NK-92 (cell line): Measurements from ENCODE around the gene CACNA2D3.

Experiments used
- DNase-seq: peaks from one replicate; lab custom pipeline; 2025; ENCODE audit not compliant: unreplicated experiment; lab: John Stamatoyannopoulos, UW

CACNA2D3 gene

DNA sequence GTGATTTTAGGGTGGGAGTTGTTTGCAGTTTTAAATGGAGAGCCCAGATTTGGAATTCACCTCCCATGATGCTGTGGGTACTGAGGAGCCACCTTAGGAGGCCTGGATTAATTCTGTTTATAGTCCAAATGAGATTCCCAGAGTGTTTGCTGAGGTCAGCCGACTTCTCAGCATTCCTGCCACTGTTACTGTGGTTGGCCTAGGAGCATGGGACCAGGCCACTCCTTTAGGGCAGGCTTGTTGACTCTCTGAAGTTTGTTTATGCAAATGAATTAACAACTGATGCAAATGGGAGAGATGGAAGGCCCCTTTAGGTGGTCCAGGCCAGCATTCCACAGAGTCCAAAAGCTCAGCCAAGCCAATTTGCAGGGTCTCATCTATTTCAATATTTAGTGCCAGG lies 46.1 kb downstream of the CACNA2D3 start:
- no peak for DNase-seq

DNA sequence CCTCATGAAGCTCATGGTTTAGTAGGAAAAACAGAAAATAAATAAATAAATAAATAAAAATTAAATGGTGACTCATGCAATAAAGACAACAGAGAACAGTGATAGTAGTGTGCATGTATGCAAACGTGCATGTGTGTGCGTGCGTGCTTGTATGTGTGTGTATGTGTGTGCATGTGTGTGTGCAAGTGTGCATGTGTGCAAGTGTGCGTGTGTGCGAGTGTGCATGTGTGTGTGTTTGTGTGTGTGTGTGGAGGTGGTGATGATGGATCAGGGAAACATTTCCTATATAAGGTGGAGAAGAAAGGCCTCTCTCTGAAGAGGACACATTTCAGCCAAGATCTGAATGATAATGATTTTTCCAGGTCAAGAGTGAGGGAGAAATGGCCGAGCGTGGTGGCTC lies 47.2 kb downstream of the CACNA2D3 start:
- no peak for DNase-seq

DNA sequence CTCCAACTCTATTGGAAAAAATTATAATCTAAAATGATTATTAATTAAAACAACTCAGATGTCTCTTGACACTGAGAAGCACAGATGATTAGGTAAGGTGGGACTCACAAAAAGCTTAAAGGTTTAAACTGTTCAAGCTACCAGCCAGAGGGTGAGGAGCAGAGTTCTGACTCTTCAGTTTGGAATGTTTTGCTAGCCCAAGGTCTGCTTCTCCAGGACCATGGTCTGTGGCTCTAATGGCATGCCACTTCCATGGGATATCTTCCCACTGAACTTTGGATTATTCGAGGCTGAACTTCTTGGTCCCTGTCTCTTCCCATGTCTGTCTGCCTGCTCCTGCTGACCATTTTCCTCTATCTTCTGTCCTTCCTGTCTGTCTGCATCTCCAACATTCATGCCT lies 49.2 kb downstream of the CACNA2D3 start:
- DNase-seq = no peak

DNA sequence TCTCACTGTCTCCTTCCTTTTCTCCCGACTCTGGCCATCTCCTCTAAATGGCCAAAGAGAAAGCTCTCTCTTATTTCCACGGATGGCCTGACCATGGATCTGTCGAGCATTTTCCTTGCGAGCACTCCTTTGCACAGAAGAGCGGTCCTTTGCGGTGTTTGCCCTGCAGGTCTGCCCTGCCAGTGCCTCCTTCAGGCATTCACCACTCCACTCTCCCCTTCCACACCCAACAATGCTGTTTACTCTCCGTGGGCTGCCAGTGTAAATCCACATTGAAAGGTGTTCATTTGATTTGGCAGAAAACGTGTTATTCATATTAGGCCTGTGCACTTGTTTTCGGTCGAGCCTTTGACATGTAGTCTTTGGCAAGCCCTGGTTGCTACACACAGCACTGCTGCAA lies 49.6 kb downstream of the CACNA2D3 start:
- DNase-seq = no peak

DNA sequence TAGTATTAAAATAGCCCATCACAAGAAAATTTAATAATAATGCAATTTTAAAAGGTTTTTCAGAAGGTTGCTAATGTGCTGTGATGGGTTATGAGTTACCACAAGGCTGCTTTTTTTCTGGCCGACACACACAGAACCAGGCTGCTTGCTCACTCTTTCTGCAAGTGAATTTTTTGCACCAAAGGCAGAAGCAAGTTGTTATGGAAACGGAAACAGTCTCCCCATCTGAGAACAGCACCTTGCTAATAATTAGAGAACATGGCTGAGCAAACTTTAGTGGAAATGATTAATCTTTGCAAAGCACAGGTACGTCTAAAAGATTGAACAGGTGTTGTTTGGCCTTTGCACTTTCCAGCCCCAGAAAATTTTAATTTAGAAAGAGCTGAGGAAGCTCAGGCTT lies 51.0 kb downstream of the CACNA2D3 start:
- DNase-seq = no peak

DNA sequence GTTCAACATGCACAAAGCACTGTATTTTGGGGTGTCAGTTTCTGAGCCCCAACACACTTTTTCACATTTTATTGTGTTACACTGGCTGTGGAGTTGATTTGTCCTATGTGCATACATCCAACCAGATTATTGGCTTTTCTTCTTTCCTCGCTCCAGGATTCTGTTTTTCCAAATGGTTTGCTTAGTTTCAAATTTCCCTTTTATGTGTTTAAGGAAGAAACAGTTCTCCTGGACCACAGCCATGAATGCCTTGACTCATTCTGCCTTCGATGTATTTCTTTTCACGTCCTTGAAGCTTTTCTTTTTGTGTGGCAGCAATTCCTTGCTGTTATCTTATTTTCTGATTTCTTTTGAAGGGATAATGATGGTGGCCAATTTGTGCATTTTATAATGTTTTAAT lies 53.8 kb downstream of the CACNA2D3 start:
- no peak for DNase-seq

DNA sequence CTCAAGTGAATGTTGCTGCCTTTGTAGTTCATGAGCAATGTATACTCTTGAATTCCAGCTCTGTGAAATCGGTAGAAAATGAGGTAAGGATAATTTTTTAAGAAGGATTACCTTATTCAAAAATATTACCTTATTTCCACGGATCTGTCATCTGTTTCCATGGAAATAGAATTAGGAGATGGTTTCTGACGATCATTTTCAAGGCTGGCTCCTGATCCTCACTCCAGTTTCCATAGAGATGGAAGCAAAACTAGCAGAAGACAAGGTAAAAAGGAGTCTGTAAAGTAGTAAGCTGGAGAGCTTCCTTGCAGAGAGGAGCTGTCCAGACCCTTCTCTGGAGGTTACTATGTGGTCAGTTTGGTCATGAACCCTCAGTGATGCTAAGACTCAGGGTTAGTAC lies 55.5 kb downstream of the CACNA2D3 start:
- DNase-seq = no peak

DNA sequence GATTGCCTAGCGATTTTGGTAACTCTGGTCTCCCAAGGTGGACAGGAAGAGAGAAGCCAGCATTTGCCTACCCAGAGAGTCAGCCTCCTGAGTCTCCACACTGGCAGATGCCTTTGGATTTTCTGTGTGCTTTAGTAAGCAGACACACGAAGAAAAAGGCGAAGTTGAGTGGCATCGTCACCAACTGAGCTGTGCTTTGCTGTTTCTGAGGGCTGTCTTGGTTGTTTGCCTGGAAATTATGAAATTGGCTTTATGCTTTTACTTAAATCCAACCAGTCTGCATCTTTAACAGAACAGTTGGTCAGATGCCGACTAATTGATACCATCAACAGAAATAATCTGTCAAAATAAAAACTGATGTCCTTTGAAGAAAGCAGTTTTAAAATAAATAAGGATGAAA lies 56.0 kb downstream of the CACNA2D3 start:
- no peak for DNase-seq

DNA sequence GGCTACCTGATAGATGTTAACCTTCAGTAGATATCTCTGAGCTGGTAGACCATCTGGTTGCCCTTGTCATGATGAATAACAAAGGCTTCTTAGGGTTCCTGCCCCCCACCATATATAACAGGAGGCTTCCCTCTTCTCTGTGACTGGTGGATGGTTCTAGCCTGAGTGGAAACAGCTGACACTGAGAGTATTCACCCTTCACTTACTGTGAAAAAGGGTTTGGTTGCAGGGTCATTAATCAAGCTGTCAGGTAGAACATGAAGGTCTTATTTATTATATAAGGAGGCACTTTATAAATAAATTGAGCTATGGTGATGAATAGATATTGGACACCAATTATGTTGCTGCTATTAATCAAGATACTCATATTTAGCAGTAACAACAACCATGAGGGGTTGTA lies 58.6 kb downstream of the CACNA2D3 start:
- DNase-seq = no peak

DNA sequence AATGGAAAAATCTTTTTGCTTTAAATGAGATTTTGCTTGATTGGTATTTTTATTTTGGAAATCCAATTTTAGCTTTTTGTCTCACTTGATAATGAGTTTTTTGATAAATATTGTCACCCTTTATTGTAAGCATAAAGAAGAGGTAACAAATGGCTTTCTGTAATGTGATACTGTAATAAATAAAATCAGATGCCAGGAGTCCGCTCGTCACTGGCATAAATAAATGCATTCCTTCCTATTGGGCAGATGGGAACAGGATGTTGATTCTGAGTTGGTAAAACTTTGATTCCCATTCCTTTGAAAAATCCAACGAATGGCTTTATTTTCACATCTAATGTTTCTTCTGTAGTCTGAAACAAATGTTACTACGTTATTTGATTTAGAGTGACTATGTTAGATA lies 59.9 kb downstream of the CACNA2D3 start:
- no peak for DNase-seq

DNA sequence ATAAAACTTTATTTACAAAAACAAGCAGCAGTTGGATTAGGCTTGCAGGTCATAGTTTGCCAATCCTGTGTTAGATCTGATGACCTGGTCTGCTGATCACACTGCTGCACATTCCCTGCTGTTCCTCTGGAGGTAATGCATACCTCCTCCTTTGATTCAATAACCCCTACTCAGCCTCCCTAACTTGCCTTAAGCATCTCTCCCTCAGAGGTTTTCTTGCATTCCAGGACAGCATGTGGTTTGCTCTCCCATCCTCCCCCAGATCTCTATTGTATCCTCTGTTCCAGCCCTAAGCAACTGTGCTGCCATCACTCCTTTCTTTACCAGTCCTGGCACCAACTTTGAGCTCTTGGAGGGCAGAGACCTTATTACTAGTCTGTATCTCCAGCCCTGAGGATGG lies 63.4 kb downstream of the CACNA2D3 start:
- no peak for DNase-seq

DNA sequence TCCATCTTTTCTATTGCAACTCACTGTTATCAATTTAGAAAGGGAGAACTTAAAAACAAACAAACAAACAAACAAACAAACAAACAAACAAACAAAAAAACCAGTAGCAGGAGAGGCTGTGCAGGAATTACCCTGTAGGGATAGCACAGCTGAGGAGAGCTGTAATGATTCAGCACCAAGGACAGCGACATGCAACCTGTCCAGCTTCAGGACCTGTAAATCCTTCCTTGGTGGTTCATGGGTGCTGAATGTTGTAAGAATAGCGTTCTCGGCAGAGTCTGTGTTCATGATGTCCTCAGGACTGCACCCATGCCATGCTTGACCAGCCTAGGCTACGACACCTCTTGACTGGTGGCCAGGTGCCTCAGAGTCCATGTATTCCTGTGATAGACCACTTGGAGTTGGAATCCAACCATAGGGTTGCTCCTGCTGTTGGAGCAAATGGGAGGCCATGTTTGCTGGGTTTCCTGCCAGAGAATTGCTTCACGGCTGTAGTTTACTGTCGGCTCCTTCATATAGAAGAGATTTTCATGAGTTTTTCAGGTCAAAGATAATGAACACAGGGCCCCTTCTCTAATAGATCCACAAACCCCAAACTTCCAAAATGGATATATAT lies 65.9 kb downstream of the CACNA2D3 start:
- DNase-seq = no peak

DNA sequence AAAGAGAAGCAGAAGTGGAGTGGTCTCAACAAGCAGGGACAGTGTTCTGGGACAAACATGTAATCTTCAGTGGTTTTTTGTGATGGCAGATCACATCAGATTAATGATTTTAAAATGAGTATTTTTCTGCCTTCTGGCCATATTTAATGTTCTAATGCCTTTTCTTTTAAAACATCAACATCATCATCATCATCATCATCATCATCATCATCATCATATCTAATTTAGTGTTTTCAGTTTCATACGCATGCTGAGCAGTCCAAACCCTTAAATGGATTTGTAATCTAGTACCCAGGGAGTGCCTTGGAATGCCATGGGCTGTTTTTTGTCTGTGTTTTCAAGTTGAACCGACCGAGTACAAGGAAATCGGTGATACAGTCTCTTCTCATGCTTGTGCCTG lies 68.9 kb downstream of the CACNA2D3 start:
- no peak for DNase-seq

DNA sequence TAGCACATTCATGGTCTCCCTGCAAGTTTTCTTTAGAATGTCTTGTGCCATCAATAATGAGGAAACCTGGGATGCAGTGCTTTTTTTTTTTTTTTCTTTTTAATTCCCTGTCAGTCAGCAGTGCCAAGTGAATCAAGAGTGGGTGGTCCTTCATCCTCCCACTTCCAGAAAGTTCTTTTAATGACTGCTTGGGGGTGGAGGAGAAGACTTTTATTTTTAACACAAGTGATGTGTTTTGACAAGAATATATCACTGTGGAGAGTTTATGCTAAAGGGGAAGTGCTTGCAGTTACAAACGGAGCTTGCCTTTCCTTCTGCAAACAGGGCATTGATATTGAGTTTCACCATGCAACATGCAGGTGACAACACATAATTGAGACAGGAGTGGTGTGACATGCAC lies 69.7 kb downstream of the CACNA2D3 start:
- DNase-seq = no peak

DNA sequence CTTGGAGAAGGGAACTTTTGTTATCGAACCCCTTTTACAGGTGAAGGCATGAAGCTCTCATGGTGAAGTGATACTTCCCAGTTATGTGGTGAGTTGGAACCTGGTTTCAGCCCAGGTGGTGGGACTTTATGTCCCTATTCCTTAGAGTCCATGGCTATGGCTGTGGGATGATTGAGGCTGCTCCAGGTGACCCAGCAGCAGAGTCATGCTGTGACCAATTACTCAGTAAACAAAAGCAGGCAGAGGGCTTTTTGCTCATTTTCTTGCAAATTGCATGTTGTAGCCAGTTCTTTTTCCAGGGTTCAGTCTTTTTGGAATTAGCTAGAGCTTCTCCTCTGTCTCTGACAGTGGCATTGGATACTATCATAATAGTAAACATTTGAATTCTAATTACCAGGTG lies 70.7 kb downstream of the CACNA2D3 start:
- DNase-seq = no peak

DNA sequence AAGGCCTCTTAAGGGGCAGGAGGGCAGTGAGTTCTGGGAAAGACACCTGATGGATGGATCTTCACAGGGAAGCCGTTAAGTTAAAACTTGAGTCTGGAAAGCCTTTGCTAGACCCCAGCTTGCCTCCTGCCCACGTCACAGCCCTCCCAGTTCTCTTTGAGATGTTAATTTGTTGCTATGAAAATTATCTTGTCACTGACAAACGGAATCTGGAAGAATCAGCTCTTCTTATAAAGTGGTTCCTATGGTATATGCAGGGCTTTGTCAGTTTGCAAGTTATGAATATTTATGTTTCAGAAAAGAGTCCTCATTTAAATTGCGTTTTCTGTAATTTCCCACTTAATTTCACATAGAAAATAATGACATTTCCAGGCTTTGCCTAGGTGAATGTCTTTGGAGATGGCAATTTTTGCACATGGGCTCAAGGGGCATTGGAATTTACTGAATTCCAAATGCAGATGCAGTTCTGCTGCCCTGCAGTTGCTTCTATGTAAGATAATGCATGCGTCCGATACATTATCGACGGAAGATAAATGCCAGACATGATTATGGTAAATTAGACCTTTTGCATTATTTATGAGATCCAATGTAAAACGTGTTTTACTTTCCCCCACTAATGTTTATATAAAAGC lies 74.1 kb downstream of the CACNA2D3 start:
- no peak for DNase-seq

DNA sequence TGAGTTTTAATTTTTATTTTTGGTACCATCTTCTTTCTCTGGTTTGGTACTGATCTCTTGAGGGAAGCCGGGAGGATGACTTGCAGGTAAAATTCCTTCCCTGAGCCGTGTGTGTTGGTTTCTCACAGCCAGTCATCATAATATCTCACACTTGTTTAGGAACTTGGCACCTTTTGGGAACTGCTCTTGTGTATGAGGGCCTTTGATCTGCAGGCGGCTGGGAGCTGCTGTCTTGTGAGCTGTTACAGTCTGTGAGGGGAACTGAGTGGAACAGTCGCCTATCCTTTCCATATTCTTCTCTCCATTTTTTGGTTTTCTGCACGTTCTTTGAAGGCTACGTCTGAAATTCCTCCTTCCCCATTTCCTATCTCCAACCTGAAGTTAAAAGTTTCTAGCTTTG lies 75.2 kb downstream of the CACNA2D3 start:
- DNase-seq = no peak

DNA sequence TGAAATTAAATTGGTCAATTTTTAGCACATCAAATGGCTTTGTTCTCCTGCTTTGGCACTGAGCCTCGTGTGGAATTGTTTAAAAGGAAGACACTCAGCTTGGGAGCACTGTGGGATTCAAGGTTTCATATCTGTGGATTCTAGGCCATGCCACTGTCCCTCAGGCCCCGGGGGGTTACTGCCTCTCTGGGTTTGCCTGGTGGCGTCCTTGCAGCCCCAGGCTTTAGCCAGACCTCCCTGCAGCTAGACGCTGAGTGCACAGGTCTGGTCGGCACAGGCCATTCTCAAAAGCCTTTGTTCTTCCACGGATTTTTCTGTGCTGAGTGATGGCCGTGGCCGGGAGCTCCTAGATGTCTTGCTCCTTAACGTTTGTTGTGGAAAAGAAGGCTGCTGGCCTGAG lies 76.2 kb downstream of the CACNA2D3 start:
- DNase-seq = no peak

DNA sequence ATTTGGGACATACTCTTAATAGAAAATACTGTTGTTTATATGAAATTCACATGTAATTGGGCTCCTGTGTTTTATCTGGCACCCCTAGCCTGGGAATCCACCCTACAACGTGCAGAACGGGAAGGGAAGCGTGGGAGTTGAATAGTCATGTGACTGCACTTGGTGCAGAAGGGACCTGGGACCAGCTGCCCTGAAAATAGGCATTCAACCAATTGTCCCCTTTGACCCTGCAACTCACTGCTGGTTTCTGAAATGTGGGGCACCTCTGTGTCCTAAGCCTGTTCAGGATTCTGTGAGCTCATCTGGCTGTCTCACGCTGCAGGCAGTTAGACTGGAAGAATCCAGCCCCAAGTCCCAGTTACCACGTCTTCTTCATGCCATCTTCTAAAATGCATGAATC lies 79.7 kb downstream of the CACNA2D3 start:
- DNase-seq = no peak

DNA sequence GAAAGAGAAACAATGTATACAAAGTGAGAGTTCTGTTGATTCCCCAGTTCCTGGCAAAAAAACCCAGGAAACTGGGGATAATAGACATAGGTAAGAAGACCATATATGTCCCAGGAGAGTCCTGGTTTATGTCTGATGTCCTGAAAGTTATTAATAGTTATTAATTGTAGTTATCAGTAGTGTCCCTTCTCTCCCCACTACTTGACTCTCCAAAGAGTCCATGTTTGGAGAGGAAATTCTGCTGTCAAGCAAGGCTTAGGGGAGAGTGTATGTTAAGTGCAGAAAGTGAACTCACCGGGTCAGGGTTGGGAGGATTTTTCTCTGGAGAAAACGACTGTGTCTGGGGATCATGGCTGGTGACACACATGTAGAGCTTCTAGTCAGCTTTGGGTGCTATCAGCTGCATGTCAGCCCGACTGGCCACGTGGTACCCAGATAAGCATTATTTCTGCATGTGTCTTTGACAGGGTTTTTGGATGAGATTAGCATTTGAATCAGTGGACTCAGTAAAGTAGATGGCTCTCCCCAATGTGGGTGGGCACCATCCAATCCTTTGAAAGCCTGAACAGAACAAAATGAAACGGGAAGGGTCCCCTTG lies 80.4 kb downstream of the CACNA2D3 start:
- no peak for DNase-seq

DNA sequence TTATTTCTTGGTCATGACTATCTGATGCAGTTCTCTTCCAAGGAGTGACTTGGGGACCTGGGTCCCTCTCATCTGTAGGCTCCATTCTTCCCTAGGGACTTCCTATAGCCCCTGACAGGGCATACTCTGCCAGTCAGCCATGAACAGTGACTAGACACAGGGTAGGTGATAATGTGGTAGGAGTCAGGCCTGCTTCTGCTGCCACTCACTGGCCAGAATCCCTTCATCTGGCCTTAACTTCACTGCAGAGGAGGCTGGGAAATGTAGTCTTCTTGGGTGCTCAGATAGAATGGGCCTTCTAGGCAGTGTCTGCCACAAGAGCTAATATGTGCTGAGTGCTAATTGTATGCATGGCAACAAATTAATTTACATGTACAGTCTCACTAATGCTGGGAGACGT lies 84.5 kb downstream of the CACNA2D3 start:
- DNase-seq = no peak

DNA sequence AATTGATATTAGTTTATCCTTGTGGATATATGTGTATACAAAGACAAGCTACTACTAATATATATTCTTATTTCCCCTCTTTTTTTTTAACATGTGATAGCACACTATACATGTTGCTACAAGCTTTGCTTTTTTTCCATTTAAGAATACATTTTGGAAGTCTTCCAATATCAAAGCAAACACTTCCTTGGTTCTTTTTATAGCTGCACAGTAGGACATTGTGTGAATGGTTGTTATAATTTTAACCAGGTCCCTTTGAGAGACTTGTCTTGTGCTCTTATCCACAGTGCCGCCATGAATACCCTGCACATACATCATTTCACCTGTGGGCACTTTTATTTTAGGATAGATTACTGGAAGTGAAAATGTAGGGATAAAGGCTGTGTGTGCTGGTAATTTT lies 88.7 kb downstream of the CACNA2D3 start:
- DNase-seq = no peak

DNA sequence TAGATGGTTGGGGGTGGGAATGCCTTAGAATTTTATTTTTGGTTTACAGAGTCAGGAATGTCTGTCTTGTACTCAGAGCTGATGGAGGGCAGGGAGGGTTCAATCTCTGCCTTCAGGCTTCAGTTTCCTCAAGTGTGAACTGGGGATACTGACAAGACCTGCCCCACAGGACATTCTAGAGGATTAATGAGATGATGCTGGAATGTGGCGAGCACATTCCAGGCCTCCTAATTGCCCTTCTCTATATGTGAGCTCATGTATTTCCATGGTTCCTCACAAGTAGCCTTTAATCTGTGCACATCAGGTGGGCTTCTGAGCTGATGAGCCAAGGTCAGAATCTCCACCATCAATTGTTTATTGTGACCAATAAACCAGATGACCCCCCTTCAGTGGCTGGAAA lies 90.4 kb downstream of the CACNA2D3 start:
- DNase-seq = no peak
